Measurements from ENCODE around the gene PROK1. TPM values are rescaled to one million over a fixed set of nuclear protein-coding genes. Genes with fewer than 3 reads are reported as not detected.

PROK1 gene
- total RNA-seq (2012; rRNA removed) (not detected in 2 replicates), polyA plus RNA-seq (2012; rRNA removed) (not detected in 2 replicates), Bru-seq, nascent RNA (not detected), BruChase-seq, experiment 1, labeled RNA remaining after a 6-hour chase (not detected), BruChase-seq, experiment 2, labeled RNA remaining after a 2-hour chase (not detected)
- polyA plus RNA-seq (2012; cell fraction: cytosol; rRNA removed) = not detected in 2 replicates
- polyA plus RNA-seq (2012; cell fraction: nucleus; rRNA removed; ENCODE audit: low replicate concordance) = not detected in 2 replicates
- long read RNA-seq = 0 reads

DNA sequence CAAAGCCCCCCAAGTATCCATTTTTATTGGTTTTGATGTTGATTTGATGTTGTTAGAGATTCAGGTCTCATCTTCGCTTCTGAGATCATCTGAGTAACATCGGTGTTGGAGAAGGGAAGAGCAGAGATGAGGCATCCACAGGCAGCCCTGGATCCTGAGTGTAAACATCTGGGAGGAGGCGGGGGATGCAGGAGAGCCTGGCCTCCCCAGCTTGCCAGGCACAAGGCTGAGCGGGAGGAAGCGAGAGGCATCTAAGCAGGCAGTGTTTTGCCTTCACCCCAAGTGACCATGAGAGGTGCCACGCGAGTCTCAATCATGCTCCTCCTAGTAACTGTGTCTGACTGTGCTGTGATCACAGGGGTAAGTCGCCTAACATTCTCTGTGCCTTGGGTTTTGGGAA is at the start of gene PROK1:
Gene PROK1 (plus strand): TSS at position 221 of the 400 bp plus-strand sequence. CDS start 68 bp downstream, at position 289.
- 45% methylated on average over 5 of the region's 8 CpGs; no CpG with 5 or more reads in 1 of the 2 experiments for WGBS, 2 experiments (ENCODE audit: extremely low coverage in 2 of 2, insufficient read length in 1 of 2)
- Histone ChIP-seq H3K9me1 (ENCODE audit: insufficient read depth, low read length) (no peaks in the 10 kb centered on the region), H3K36me3 (ENCODE audit: control insufficient read depth, insufficient read depth, low read length) (no peaks in the 10 kb centered on the region), H3K27me3 (ENCODE audit: control insufficient read depth, insufficient read depth, low read length) (peaks cover 73% of the 10 kb centered on the region), H3K27ac (ENCODE audit: insufficient read depth, low read length) (no peak within 1 kb of the TSS), H2AK5ac (ENCODE audit: low read depth, low read length) (no peak within 1 kb of the TSS), H2AFZ (replicated peaks; ENCODE audit: low read length, poor library complexity) (no peak within 1 kb of the TSS), H2BK15ac (ENCODE audit: low read depth, low read length) (no peak within 1 kb of the TSS), H2AK9ac (replicated peaks; ENCODE audit: low read depth, low read length, poor library complexity) (no peak within 1 kb of the TSS), H3K4me1 (ENCODE audit: control insufficient read depth, insufficient read depth, low read length) (no peaks in the 10 kb centered on the region), H3K18ac (ENCODE audit: low read depth, low read length) (no peak within 1 kb of the TSS), H2BK20ac (ENCODE audit: low read depth, low read length) (no peak within 1 kb of the TSS), H4K8ac (ENCODE audit: low read depth in 2 of 2, low read length in 2 of 2) (no peak within 1 kb of the TSS), H3K79me1 (ENCODE audit: low read depth in 1 of 2, low read length in 2 of 2) (no peaks in the 10 kb centered on the region), H3K23ac (ENCODE audit: low read depth, low read length) (no peak within 1 kb of the TSS), H4K20me1 (ENCODE audit: insufficient read depth, low read length) (no peaks in the 10 kb centered on the region), H4K5ac (ENCODE audit: low read depth, low read length) (no peak within 1 kb of the TSS), H3K9me3 (ENCODE audit: control insufficient read depth, insufficient read depth, low read length) (no peaks in the 10 kb centered on the region), H3K14ac (replicated peaks; ENCODE audit: low read depth, low read length) (no peak within 1 kb of the TSS), H4K91ac (ENCODE audit: insufficient read depth, low read depth, low read length) (no peak within 1 kb of the TSS), H3K4me3 (ENCODE audit: insufficient read depth, low read depth, low read length) (no peak within 1 kb of the TSS), H2BK120ac (ENCODE audit: low read depth, low read length) (no peak within 1 kb of the TSS), H3K4me2 (ENCODE audit: low read depth, low read length) (no peak within 1 kb of the TSS), H3K9ac (ENCODE audit: low read depth, low read length) (no peak within 1 kb of the TSS), H2BK5ac (ENCODE audit: low read depth, low read length, poor library complexity, severe bottlenecking) (no peak within 1 kb of the TSS), H3K4ac (ENCODE audit: low read depth, low read length) (no peak within 1 kb of the TSS), H3K56ac (ENCODE audit: extremely low read depth, insufficient read depth, low read length) (no peak within 1 kb of the TSS)
- ChIA-PET POLR2A (ENCODE audit: unreplicated experiment) (no interaction called here), CTCF (interaction anchor here (1.1 kb wide), 1 partner anchor 9 kb away, joined by 5 read pairs; no protein-coding TSS in a partner anchor)
- DNase-seq (no peak), ATAC-seq (ENCODE audit: low read depth) (peak; percentile 11; the same call in 1 of the 2 replicates)
- no TSS peak for BruUV-seq (replicated peaks)
- intact Hi-C loops (cut with micrococcal nuclease) (no loop called here), in situ Hi-C loops (cut with MboI; ENCODE audit: low sequenced_read_pairs) (no loop called here), dilution Hi-C loops (cut with HindIII; ENCODE audit: low sequenced_read_pairs, unreplicated experiment) (no loop called here)
- TF ChIP-seq POLR2A (IDR thresholded peaks at IDR 0.05; ENCODE audit: low read depth, low read length) (no peak), FOS (IDR thresholded peaks at IDR 0.05; ENCODE audit: low read depth, low read length) (no peak), SMC3 (IDR thresholded peaks at IDR 0.05; ENCODE audit: low read depth, low read length) (no peak), CEBPB (IDR thresholded peaks at IDR 0.05; ENCODE audit: low read depth, low read length) (no peak), MAZ (IDR thresholded peaks at IDR 0.05; ENCODE audit: borderline replicate concordance, low read depth, low read length) (no peak), RCOR1 (IDR thresholded peaks at IDR 0.05; ENCODE audit: insufficient replicate concordance, low read length) (no peak), NFE2L2 (IDR thresholded peaks at IDR 0.05; ENCODE audit: low read depth, low read length) (no peak), CHD1 (IDR thresholded peaks at IDR 0.05; ENCODE audit: low read depth, low read length) (no peak), MAFK (IDR thresholded peaks at IDR 0.05; ENCODE audit: low read depth, low read length) (no peak), BHLHE40 (IDR thresholded peaks at IDR 0.05; ENCODE audit: low read depth, low read length) (no peak), RAD21 (IDR thresholded peaks at IDR 0.05; ENCODE audit: low read length) (no peak), MXI1 (IDR thresholded peaks at IDR 0.05; ENCODE audit: borderline replicate concordance, low read depth, low read length) (no peak), RFX5 (IDR thresholded peaks at IDR 0.05; ENCODE audit: low read depth, low read length) (no peak)
- TF ChIP-seq, protein P1, sequence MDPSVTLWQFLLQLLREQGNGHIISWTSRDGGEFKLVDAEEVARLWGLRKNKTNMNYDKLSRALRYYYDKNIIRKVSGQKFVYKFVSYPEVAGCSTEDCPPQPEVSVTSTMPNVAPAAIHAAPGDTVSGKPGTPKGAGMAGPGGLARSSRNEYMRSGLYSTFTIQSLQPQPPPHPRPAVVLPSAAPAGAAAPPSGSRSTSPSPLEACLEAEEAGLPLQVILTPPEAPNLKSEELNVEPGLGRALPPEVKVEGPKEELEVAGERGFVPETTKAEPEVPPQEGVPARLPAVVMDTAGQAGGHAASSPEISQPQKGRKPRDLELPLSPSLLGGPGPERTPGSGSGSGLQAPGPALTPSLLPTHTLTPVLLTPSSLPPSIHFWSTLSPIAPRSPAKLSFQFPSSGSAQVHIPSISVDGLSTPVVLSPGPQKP (IDR thresholded peaks at IDR 0.05; ENCODE audit: borderline replicate concordance, low read depth, low read length) = no peak
- TF ChIP-seq, protein P2, sequence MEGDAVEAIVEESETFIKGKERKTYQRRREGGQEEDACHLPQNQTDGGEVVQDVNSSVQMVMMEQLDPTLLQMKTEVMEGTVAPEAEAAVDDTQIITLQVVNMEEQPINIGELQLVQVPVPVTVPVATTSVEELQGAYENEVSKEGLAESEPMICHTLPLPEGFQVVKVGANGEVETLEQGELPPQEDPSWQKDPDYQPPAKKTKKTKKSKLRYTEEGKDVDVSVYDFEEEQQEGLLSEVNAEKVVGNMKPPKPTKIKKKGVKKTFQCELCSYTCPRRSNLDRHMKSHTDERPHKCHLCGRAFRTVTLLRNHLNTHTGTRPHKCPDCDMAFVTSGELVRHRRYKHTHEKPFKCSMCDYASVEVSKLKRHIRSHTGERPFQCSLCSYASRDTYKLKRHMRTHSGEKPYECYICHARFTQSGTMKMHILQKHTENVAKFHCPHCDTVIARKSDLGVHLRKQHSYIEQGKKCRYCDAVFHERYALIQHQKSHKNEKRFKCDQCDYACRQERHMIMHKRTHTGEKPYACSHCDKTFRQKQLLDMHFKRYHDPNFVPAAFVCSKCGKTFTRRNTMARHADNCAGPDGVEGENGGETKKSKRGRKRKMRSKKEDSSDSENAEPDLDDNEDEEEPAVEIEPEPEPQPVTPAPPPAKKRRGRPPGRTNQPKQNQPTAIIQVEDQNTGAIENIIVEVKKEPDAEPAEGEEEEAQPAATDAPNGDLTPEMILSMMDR (conservative IDR thresholded peaks at IDR 0.05; ENCODE audit: low read depth, low read length) = no peak
- TF ChIP-seq, protein P3, sequence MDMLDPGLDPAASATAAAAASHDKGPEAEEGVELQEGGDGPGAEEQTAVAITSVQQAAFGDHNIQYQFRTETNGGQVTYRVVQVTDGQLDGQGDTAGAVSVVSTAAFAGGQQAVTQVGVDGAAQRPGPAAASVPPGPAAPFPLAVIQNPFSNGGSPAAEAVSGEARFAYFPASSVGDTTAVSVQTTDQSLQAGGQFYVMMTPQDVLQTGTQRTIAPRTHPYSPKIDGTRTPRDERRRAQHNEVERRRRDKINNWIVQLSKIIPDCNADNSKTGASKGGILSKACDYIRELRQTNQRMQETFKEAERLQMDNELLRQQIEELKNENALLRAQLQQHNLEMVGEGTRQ (IDR thresholded peaks at IDR 0.05; ENCODE audit: low read depth, low read length) = no peak
